Loucy (cell line): Measurements from ENCODE around the gene WDR37.

Source experiments
- CTCF ChIP-seq: fragments of 200-600 bp; sonication (generic); conservative IDR thresholded peaks from 2 replicates; pipeline ENCODE4 v1.5.1; 2014; ENCODE audit warnings: mild to moderate bottlenecking, antibody characterized with exemption, low read length
- EZH2phosphoT487 ChIP-seq: fragments of 200-600 bp; IDR thresholded peaks from 2 replicates; pipeline ENCODE4 v1.6.1; 2018; ENCODE audit warnings: antibody characterized with exemption, mild to moderate bottlenecking, moderate library complexity, borderline replicate concordance

- TF ChIP-seq CTCF (no peak), EZH2phosphoT487 (no peak)
These were observed 95.2 kb downstream of the WDR37 start for GRCh38 chr10:1151076-1152033.
